Effector CD8-positive, alpha-beta T cell (primary cell): ENCODE data around the gene DUSP5.

Experiments
- DNase-seq: peaks from one replicate; lab custom pipeline; 2025; lab: John Stamatoyannopoulos, UW

Gene DUSP5

DNA sequence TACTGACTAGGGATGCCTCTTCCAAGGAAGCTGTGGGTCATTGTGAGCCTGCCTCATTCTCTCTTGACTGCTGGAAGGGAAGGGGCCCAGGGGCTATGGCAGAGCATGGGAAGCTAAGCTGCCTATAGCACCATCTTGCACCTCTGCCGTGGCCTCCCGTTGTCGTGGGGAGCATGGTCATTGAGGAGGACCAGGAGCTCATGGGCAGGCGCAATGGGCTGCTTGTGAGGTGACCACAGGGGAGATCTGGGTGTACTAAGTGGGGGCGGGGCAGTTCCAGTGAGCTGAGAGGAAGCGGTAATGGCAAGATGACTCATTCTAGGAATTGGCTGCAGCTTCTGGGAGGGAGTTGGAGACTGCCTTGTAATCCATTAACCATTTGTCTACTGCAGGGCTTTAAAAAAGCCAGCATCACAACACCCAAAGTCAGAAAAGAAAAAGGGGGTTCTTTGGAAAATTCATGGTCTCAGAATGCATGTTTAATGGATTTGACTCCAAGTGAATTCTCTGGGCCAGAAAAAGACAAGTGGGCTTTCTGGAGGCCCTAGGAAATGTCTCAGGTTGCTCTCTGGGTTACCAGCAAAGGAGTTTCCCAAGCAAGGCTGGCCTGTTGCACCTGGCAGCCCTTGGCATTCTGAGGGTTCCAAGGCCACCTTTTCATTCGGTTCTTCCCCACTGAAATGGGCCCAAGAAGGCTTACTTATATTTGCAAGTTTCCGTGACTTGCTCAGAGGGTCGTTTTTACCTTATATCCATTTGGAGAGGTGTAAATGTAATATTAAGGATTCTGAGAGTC is 3.6 kb downstream of the DUSP5 start:
- DNase-seq, result no peak

DNA sequence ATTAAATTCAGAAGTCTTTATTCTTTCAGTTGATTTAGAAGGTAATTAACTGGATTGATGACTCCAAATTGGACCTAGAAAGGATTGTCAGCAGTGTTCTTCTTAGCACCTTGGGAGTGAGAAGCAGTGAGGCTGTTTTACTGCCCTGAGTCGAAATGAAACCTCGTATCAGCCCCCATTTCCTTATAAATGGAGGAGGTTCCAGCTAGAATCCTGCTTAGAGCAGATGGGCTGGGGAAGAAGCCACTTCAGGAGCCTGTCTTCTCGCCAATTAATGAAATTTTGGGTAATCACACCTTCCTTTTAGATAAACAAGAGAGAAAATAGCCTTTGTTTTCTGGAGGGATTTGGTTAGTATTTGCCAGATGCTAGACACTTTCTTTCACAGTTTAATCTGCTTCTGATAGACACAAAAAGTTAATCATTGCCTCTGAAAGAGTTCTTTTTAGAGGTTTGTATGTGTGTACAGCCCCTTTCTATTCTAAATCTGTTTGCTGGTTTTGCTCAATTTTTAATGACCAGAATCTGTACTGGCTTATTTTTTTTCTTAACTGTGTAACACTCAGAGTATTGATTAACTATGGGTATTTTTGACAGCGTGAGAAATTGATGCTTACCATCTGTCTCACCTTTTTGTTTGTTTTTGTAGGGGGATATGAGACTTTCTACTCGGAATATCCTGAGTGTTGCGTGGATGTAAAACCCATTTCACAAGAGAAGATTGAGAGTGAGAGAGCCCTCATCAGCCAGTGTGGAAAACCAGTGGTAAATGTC is 4.6 kb downstream of the DUSP5 start:
- DNase-seq, result no peak

DNA sequence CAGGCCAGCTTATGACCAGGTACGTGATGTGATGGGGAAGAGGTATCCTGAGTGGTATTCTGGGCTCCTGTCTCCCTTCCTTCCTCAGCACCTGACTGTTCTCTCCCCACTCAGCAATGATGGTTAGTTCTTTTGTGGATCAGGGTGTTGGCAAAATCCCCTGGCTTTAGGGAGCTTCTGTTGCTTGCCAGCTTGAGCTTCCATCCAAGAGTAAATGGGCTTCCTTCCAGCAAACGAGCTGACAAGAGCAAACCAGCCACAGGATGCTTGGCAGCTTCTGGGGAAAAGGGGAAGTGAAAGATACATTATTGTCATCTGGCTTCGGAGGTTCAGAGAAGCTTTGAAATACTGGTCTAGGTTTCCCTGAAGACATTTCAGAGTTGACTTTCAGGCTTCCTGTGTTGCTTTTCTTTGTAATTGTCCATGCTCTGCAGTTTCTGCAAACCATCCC is 5.2 kb downstream of the DUSP5 start:
- DNase-seq, result no peak

DNA sequence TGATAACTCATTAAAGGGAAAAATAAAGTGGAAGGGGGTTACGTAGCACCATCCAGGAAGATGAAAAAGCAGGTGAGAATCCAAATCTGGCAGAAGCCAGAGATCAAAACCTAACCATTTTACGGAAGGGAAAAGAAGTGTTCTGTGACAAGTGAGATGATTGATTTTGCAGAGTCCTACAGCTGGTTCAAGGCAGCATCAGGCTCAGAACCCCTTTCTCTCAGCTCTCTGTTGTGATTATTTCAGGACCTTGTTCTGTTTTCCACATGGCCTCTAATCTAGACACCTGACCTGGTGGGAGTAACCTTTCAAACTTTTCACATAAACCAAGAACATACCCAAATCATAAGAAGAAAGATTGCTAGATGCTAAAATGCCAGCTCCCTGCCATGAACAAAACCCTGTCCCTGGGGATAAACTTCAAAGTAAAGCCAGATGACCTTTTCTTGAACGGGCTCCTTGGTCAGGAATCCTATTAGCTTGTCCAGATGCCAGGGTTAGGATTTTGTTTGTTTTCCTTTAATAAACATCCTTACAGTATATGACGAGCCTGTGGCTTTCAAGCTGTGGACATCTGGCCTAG is 5.9 kb downstream of the DUSP5 start:
- no peak for DNase-seq

DNA sequence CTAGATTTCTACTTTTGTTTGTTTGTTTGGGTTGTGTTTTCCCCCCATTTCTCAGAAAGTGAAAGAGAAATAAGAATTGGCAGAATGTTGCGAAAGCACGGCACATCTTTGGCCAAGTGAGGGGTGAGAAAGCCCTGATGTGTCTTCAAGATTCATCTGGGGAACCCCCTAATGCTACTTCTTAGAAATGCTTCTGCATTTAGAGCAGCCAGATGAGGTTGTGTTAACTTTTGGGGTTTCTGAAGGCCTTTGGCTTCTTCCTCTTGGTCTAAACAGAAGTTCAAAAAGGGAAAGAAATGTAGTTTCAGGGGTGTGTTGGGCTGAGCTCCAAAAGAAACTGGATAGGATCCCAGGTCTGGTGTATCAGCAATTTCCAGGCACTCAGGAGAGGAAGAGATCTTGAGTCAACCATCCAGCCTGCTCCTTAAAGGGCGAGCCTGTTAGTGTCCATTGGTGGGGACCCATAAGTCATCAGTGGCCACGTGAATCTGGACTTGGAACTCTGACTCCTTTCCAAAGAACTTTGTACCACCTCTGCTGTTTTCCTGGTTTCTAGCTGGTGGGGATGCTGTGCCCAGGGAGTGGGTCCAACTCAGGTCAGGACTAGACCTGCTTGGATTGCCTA is 6.5 kb downstream of the DUSP5 start:
- no peak for DNase-seq

DNA sequence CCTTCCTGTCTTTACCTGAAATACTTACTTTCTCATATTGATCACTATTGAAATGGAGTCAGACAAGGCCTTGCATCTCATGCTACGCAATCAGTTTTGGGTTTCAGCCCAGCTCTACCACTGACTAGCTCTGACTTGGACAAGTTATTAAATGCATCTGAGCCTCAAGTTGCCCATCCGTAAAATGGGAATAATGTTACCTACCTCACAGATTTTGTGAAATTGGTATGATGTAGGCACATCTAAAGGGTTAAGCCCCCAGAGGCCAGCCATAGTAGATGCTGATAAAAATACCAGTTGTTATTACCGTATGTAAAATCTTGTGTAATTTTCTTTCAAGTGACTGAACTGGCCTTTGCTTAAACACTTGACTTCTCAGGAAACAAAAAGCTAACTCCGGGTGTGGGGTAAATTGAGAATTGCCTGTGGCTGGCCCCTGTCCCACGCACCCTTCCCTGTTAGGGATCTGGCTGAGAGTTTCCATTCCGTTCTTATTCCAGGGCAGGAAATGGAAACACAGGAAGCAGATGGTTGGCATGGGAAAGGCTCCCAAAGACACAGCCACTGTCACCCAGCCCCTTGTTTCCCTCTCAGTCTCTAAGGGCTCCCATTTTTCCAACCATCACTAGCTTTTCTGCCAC is 7.5 kb downstream of the DUSP5 start:
- no peak for DNase-seq

DNA sequence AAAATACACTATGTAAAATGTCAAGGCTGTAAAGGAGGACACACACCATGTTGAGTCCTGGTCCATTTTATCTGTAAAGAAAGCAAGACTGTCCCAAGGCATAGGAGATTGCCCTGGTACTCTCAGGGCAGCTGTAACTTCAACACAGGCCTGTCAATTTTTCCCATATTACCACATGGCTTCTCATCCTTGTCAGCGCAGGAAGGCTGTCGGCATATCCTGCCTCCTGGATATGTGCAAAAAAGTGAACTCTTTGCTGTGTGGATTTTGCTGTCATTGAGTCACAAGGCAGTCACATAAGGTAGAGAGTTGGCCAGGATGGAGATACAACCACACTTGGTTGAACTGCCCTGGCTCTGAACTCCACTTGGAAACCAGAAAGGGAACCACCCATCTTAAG is 8.7 kb downstream of the DUSP5 start:
- DNase-seq, result no peak

DNA sequence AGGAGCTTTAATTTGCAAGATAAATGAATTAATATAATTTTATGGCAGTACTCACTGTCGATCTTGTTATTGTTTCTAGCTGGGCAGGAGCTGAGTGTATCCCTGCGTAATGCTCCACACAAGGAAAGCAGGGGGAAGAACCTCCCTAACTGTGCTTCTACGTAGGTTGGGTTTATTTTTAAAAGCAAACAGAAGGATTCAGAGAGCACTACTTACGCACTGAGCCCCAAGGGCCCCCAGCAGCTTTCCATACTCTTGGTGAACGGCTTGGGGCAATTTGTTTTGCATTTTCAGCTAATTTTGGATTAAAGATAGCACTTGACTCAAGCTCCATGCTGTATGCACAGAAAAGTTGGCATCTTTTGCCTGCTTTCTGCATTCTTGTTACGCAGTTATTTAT is 9.6 kb downstream of the DUSP5 start:
- no peak for DNase-seq

DNA sequence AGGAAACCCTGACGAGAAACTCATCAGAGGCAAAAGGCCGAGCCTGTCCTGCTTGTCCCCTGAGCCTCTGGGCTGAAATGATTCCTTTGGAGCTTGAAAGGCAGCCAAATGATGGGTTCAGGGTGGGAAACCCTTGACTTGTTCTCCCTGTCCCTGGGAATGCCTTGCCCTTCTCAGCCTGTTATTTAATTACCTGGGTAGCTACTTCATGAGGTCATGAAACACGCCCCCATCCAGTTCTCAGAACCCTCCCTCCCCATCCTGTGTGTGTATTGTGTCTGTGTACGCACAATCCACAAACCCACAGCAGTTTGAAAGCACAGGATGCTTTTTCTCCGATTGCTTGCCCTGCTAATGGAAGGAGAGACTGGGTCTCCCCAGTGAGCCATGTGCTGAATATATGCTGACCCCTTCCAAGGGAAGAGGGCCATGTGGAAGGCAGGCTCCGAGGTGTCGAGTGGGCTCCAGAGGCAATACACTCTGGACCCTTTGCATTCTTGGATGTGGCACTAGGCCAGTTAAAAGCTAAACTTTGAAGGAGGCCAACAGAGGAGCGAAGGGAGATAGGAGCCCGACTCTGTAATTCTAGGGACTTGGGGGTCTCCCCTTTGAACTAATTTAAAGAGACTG is 10.6 kb downstream of the DUSP5 start:
- DNase-seq, result no peak

DNA sequence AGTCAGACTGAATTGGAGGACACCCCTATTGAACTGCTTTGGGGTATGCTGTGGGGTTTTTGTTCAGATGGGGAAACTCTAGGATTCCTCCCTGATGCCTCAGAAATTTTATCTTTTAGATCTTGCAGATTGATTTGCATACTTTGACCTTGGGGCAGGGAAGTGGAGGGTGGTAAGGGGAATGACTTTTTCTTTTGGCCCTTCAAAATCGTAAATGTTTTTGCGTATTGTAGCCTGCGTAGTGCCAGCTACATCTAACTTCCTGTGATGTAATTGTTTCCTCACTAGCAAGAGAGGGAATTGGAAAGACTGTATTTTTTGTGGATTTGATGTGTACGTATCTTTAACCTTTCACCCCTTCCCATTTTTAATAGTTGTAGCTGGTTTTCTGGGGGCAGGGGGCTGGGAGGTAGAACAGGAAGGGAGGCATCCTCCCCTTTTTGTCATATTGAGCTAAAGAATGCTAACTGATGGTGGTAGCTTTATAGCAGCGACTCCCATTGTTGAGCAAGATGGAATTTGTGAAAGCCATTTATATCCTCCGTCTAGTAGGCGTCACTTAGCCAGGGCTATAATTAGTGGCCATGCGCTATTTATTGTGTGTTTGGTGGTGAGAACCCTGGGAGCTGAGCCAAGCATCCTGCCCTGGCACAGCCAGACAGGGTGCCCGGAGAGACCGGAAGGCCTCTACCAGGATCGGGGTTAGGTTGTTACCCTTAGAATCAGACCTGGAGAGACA is 11.3 kb downstream of the DUSP5 start:
- no peak for DNase-seq

DNA sequence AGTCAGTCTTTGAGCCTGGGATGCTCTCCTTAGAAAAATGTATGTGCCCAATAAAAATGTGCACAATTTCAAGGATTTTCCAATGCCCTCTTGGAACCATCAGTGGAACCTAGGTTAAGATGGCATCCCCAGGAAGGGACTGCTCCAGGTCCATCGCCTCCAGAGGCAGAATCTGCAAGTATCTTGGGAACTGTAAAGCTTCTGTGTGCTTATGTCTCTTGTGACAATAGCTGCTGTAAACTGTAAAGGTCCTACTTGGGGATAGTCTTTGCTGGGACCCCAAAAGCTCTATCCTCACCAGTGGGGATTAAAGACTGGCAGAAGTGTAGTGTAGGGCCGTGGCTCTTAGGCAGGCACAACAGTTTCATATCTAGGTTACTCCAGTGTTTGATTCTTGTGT is 11.9 kb downstream of the DUSP5 start:
- DNase-seq, result no peak

DNA sequence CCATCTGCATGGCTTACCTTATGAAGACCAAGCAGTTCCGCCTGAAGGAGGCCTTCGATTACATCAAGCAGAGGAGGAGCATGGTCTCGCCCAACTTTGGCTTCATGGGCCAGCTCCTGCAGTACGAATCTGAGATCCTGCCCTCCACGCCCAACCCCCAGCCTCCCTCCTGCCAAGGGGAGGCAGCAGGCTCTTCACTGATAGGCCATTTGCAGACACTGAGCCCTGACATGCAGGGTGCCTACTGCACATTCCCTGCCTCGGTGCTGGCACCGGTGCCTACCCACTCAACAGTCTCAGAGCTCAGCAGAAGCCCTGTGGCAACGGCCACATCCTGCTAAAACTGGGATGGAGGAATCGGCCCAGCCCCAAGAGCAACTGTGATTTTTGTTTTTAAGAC is 12.4 kb downstream of the DUSP5 start:
- DNase-seq, result no peak

DNA sequence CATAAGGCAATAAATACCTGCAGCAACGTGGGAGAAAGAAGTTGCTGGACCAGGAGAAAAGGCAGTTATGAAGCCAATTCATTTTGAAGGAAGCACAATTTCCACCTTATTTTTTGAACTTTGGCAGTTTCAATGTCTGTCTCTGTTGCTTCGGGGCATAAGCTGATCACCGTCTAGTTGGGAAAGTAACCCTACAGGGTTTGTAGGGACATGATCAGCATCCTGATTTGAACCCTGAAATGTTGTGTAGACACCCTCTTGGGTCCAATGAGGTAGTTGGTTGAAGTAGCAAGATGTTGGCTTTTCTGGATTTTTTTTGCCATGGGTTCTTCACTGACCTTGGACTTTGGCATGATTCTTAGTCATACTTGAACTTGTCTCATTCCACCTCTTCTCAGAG is 13.0 kb downstream of the DUSP5 start:
- no peak for DNase-seq

DNA sequence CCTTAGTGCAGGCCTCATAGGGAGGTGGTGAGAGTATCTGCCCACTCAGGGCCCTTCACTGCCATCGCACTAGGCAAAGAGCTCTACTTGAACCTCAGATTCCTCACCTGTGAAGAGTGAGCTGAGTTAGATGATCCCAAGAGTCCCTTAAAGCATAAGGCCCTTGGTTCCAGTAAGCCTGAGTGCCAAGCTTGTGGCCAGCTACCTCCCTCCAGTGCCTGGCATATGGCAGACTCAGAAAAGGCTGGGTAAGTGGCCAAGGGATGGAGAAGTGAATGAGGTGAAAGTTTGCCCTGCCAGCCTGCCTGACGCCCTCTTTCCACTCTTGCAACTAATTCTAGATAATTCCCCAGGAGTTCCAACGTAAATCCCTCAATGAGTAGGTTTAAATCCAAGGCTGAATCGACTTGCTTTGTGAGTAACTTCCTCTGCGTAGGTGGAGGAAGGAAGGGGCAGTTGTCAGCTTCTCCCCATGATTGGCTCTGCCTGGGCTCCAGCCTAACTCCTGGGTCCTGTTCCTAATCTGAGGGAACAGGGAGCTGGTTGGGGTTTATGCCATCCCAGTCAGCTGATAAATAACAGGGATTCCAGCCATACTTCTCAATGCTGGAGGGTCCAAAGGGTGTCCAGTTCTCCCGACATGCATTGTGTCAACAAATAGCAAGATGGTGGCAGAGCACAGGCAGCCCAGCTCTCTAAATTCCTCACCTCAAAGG is 14.2 kb downstream of the DUSP5 start:
- no peak for DNase-seq

DNA sequence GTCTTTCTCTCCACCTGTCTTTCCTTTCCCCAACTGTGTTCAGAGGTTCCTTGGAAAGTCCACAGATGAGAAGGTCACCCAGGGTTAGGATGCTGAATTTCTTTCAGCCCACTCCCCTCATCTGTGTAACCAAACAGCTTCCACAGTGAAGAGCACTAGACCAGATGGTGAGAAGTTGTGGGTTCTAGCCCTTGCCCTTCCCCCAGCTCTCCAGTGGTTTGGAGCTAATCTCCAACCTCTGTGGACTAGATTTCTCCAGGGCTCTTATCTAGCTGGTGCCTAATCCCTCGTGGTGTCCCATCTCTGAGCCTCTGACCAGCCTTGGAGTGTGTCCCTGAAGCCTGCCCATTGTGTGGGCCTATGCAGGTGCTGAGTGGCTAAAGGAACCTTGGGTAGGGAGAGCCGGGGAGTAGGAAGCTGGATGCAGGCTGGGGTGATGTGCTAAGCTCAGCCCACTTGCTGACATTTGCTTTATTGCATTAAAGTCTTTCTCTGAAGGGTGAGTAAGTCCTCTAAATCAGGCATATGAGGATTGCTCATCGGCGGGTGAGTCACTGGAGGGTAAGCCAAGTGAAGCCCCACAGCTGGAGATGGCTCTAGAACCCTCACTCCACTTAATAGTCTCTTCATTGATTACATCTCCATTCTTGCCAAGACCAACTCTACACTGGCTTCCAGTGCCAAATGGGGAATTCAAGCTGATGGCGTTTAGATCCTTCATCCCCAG is 14.9 kb downstream of the DUSP5 start:
- no peak for DNase-seq

DNA sequence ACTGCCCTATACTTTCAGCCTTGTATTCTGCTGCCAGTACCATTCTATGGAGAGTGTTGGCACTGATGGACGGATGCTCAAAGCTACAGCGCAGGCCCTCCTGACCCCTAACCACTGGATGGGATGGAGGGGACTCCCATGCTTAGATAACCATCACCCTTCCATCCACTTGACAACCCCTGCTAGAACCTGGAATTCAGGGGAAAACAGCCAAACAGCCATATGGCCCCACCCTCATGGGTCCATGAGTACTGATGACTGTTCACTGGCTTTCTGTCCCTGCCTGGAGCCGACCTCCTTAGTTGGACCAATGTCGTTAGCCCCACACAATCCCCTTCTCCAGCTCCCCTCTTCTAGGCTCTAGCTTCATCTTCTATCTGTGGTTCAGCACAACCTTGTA is 16.2 kb downstream of the DUSP5 start:
- no peak for DNase-seq

DNA sequence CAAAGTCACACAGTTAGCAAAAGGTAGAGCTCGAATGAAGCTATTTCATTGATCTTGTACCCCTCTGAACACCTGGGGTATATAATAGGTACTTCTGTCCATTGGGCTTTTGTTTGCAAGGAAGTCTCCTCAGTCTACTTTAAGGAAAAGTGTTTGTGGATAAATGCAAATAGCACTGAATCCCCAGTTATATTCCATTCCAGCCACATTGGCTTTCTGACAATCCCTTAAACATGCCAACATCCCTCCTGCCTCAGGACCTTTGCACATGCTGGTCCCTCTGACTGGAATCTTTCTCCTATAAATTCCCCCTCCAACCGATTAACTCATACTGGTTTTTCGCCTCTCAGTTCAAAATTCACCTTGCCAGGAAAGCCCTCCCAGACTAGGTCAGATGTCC is 17.1 kb downstream of the DUSP5 start:
- DNase-seq, result no peak

DNA sequence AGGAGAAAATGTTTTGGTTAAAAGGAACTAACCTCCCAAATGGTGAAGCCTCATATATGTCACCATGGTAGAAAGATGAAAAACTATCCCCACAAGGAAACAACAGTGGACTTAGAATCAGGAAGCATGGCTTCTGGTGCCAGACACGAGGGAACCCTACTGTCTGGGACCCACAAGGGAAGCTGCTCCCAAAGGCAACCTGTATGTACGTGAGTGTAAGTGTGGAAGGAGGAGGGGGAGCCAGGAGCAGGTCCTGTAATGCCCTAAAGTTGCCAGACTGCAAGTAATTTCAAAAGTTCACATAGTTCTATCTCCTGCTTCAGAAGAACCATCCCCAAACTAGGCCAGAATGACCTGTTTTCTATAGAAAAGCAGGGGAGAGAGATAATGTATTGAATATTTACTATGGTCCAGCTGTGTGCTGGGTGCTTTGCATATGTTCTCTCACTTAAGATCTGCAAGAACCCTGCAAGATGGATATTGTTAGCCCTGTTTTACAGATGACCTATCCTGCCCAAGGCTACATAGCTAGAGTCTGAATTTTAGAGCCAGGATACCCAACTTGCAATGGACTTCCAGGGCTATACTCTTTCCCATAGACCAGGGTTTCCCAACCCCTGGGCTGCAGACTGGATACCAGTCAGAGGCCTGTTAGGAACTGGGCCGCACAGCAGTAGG is 19.2 kb downstream of the DUSP5 start:
- no peak for DNase-seq
